HT-29 (cell line): Measurements from ENCODE around the gene RASL11A. TPM values are rescaled to one million over a fixed set of nuclear protein-coding genes. Genes with fewer than 3 reads are reported as not detected.
"Not testable (repeated sequence)": the region's sequence is repeated elsewhere in the genome, so short reads cannot be mapped to it uniquely, and the experiment has no call there.

Experiments used
- DNase-seq: peaks from one replicate; pipeline ENCODE4 v3.0.0-alpha.2; 2015; ENCODE audit warnings: low spot score
- small RNA-seq: library from RNA; depleted of rRNA; stranded (forward); fragments of <200 nt; gene quantifications from one replicate; pipeline ENCODE3, GENCODE V24; 2014
- total RNA-seq: library from RNA; depleted of rRNA; stranded (reverse); fragments of >200 nt; shearing (Covaris generic); gene quantifications from 2 replicates; pipeline ENCODE4 v1.2.3, GENCODE V29; 2014; rRNA removed

The RASL11A gene
- total RNA-seq, 1 experiment from 2014 or later = 30.0 TPM

DNA sequence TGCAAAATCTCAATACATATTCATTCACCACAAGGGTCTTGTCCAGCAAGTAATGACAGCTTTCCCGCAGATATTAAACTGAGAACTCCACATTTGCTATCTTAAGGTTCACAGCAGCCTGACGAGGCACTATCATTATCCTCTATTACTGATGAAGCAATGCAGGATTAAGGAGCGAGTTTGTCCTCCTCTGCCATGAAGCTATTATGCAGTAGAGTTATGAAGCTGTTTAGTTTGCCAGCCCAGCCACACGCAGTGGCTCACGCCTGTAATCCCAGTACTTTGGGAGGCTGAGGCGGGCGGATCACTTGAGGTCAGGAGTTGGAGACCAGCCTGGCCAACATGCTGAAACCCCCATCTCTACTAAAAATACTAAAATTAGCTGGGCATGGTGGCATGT, 29.8 kb downstream of the RASL11A start:
- DNase-seq = not testable (repeated sequence)

DNA sequence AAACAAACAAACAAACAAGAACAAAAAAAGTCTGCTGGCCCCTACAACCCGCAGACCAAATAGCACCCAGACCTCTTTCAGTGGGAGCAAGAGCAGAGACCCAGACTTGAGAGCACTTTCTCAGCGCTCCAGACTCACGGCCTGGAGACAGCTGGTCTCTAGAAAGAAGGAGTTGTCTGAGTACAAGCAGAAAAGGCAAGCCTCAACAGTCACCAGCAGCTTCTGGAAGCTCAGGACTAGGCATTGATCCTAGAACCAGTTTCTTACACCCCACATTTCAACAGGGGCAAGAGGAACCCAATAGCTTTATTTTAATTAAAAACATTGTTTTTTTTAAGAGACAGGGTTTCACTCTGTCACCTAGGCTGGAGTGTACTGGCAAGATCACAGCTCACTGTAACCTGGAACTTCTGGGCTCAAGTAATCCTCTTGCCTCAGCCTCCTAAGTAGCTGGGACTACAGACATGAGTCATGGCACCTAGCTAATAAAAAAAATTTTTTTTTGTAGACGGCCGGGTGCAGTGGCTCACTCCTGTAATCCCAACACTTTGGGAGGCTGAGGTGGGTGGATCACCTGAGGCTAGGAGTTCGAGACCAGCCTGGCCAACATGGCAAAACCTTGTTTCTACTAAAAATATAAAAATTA, 30.4 kb downstream of the RASL11A start:
- DNase-seq = no peak

DNA sequence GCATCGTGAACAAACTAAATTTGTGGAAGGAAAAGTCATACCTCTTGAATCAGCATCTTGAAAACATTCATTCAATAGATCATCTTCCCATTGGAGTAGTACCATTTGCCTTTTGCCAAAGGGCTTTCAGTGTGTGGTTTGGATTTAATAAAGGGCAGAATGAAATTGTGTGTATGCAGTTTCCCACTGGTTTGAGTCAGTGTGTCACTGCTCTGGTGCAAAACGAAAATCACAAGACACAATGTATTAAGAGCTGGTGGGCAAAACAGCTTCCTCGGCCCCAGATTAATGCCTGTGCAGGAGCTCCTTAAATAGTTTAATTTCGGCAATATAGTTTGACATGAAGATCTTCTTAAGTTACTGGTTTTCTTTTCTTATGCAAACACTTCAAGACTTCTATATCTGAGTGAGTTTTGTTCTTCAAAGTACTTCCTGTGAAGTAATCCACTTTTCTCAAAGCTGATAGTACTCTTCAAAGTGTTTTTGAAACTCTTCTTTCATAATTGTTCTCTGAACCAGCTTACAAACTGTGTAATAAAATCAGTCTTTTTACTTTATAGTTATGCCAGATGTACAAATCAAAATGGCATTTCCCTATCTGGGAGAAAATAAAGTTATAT, 32.1 kb downstream of the RASL11A start:
- no peak for DNase-seq

DNA sequence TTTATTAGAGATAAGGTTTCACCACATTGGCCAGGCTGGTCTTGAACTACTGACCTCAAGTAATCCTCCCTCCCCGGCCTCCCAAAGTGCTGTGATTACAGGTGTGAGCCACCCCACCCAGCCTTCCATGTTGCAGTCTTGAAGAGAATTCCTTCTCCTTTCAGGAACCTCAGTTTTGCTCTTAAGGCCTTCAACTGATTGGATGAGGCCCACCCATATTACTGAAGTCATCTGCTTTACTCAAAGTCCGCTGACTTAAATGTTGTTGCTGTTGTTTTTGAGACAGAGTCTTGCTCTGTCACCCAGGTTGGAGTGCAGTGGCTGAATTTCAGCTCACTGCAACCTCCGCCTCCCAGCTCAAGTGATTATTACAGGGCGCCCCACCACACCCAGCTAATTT, 33.5 kb downstream of the RASL11A start:
- DNase-seq = no peak

DNA sequence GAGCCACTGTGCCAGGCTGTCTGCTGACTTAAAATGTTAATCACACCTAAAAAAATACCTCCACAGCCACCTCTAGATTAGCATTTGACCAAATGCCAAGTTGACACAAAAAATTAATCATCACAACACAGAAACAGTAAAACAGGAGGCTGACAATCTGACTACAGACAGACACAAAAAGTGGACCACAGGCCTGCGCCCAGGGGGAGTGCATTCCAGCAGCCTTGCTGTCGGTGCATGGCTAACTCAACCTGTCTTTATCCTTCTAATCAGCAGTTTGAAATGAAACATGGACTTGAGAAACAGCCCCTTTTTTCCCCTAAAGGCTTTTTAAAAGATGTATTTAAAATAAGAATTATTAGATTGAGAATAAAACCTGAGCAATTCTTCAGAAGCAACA, 34.0 kb downstream of the RASL11A start:
- no peak for DNase-seq

DNA sequence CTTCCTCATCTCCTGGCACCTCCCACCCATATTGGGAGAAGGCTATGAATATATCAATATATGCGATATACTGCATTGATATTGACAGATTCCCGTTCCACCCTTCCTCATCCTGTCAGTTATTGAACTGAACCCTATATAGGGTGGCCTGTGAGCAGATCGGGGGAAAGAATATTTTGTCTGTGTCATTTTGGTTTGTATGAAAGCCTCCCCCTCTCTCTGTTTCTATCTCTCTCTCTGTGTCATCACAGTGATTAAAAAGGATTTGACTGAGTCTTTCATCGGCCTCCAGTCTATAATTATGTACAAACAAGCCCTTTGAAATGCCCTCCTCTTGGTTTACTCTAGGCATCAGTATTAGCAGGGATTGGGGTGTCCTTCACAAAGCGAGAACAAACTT, 35.7 kb downstream of the RASL11A start:
- no peak for DNase-seq

- no peak for DNase-seq
Measured at GRCh38 chr13:27308941-27309340, 38.3 kb downstream of the RASL11A start.

- DNase-seq = no peak
Measured at GRCh38 chr13:27309401-27309958, 38.9 kb downstream of the RASL11A start.

GRCh38 chr13:27309967-27310598, 39.5 kb downstream of the RASL11A start:
- DNase-seq = no peak

DNA sequence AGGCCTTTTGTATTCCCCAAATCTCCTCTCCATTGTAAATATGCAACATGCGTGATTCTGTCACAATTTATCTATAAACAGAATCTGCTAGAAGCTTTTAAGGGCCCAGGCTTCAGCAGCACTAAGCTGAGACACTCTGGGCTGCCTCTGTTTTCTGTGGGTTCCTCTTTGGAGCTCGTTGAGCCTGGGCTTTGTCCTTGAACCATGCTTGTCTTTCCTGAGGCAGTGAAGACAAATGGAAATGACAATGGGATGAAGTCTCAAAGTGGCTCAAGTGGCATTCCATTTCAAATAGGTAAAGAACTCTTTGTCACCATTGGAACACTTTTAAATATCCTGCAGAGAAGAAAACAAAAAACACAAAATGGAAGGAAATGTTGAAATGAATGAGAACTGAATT, 40.3 kb downstream of the RASL11A start:
- no peak for DNase-seq

DNA sequence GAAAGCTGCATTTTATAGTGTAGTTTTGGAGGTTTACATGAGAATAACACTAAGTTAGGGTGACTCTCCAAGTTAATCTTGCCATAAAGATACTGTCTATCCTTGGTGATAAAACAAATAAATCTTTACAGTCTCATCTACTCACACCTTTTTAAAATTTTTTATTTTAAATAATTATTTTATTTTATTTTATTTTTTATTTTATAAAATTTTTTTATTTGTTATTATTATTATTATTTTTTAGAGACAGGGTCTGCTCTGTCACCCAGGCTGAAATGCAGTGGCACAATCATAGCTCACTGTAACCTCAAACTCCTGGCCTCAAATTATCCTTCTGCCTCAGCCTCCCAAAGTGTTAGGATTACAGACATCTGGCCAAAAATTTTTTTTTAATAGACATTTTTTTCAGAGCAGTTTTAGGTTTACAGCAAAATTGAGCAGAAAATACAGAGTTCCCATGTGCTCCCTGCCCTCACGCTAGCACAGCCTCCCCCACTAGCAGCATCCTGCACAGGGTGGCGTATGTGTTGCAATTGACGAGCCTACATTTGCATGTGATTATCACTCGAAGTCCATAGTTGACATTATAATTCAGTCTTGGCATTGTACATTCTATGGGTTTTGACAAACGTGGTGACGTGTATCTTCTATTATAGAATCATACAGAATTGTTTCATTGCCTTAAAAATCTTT, 41.0 kb downstream of the RASL11A start:
- no peak for DNase-seq

DNA sequence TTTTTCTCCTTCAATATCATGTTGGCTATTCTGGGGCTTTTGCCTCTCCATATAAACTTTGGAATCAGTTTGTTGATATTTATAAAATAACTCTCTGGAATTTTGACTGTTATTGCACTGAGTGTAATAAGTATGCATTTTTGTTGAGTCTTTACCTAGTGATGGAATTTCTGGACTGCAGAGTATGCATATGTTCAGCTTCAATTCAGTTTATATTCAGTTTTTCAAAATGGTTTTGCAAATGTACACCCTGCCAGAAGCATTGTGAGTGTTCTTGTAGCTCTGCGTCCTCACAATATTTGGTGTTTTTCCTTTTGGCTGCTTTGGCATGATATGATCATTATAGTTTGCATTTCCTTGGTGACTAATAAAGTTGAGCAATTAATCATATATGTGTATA, 43.1 kb downstream of the RASL11A start:
- DNase-seq = no peak

DNA sequence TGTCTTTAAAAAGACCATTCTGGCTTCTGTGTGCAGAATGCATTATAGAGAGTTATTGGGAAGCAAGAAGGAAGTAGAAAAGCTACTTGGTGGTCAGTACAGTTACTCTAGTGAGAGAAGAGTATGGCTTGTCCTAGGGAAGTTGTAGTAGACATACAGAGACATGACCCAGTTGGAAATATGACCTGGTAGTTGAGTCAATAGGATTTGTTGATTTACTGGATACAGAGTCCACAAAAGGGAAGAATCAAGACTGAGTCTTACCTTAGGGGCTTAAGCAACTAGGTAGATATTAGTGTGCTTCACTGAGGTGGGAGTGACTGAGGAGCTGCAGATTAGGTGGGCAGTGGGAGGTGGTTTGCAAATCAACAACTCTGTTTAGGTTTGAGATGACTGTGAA, 48.8 kb downstream of the RASL11A start:
- no peak for DNase-seq

- no peak for DNase-seq
Measured at GRCh38 chr13:27321468-27322431, 51.1 kb downstream of the RASL11A start.

GRCh38 chr13:27322443-27322842, 51.8 kb downstream of the RASL11A start:
- not testable (repeated sequence) for DNase-seq

Small RNA genes lying within 50 kb of the gene (small RNA-seq; reads per million reads assigned to genes)
- gene SNORA27 (not detected), gene SNORD102 (not detected)

Other genes with a start within 250 kb of the RASL11A start
- gene USP12, start 99.0 kb upstream of the RASL11A start, total RNA-seq = 18.7 and 19.4 TPM in 2 replicates
- 1,125 and 1,306 TPM in 2 replicates for gene RPL21, start 19.3 kb upstream of the RASL11A start, total RNA-seq
- gene GTF3A, start 153.8 kb downstream of the RASL11A start, total RNA-seq = 405 and 541 TPM in 2 replicates
- gene MTIF3, start 179.7 kb downstream of the RASL11A start, total RNA-seq = 45.1 and 62.7 TPM in 2 replicates